NCI-H1048 (cell line): ENCODE results near the gene SAMD4A.

Experiments used
- DNase-seq: peaks from one replicate; lab custom pipeline; 2025; lab: John Stamatoyannopoulos, UW

The SAMD4A gene

GRCh38 chr14:54805445-54806322 lies 238.8 kb downstream of the SAMD4A start:
- peak; percentile 72 for DNase-seq

DNA sequence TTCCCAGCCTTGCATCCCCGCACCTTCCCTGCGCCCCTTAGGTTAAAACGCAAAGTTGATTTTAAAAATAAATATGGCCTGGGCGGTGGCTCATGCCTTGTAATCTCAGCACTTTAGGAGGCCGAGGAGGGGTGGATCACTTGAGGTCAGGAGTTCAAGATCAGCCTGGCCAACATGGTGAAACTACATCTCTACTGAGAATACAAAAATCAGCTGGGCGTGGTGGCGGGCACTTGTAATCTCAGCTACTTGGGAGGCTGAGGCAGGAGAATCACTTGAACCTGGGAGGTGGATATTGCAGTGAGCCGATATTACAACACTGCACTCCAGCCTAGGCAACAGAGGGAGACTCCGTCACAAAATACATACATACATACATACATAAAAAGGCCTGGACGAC lies 239.7 kb downstream of the SAMD4A start:
- no peak for DNase-seq

- no peak for DNase-seq
Observed at GRCh38 chr14:54807428-54807827, 240.5 kb downstream of the SAMD4A start.

GRCh38 chr14:54807881-54808280 lies 241.0 kb downstream of the SAMD4A start:
- DNase-seq, result no peak

DNA sequence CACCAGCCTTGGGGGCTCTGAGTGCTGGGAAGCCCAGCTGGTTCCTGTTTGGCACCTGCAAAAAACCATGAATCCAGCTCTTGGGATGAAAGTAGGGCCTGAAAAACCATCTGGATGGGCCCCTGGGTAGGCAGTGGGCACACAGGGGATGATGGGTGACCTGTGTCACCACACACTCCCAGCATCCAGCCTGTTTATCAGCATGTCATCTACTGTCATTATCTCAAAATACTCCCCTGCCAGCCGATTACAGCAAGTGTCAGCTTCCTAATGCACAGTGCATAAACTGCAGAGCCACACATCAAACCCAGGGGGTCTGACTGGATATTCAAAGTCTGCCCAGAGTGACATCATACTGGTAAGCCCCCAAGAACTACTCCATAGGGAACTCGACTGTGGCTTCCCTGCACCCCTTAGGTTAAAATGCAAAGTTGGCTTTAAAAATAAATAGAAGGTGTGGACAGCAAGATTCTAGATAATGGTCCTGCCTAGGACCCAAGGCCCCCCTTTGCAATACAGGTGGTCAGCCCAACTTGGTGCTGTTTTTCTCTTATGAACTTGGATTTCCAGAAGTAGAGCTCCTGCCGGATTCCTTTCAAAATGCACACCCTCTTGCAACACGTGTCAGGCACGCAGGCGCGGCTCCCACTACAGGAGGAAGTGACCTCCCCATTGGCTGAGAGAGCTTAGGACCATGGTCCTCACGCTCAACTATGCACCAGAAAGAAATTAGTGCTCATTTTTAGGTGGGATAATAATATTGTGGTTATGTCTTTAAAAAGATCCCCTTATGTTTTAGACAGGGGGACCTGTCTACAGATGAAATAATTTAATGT lies 241.6 kb downstream of the SAMD4A start:
- DNase-seq, result no peak

DNA sequence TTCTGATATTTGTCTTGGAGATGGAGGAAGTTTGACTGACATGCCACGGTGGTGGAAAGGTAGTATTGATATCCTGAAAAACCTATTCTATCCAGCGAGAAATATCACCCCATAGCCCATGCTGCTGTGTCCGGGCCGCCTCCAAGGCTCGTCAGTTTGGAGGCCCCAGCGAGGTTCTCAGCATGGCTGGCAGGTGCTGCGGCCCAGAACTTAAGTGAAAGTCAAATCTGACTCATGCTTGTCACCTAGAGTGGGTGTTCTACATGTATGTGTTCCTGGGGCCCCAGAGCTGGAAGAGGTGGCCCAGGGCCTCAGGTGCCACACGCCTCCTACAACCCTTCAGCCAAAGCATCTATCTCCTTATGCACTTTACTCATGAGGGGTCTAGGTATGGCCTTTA lies 242.8 kb downstream of the SAMD4A start:
- no peak for DNase-seq

DNA sequence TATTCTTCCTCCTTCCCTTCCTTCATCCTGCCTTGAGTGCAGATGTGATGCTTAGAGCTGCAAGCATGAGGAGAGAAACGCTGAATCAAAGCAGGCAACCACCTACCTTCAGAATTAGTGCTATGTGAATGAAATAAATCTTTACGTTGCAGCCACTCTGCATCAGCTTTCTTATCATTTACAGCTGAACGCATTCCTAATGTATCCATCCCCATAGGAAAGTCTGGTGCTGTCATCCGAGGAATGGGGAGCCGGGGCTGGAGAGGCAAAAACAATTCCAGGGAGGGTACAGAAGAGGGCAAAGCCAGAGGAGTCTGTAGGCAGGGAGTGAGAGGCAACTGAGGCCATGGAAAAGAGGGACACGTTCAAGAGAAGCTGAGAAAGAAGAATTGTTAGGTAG lies 245.7 kb downstream of the SAMD4A start:
- DNase-seq, result no peak

- no peak for DNase-seq
Observed at GRCh38 chr14:54813081-54813480, 246.2 kb downstream of the SAMD4A start.

- no peak for DNase-seq
Observed at GRCh38 chr14:54814076-54814475, 247.1 kb downstream of the SAMD4A start.

GRCh38 chr14:54815016-54815415 lies 248.1 kb downstream of the SAMD4A start:
- DNase-seq, result no peak

DNA sequence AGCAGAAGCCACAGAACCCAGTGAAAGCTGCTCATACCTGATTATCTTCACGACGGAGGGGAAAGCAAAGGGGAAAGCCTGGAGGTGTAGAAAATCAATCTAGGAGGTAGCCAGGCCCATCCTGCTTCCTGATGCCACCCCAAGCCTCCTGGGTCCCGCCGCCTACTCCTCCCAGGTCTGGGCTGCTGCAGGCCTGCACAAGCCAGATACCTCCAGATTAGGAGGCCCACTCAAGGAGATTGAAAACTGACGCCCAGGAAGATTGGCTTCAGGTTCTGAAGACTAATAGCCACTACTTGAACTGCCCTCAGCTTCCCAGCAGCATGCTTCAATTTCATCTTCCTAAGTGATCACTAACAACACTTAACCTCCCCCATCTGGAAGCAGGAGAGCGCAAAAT lies 248.6 kb downstream of the SAMD4A start:
- no peak for DNase-seq

- no peak for DNase-seq
Observed at GRCh38 chr14:54816450-54816849, 249.5 kb downstream of the SAMD4A start.

DNA sequence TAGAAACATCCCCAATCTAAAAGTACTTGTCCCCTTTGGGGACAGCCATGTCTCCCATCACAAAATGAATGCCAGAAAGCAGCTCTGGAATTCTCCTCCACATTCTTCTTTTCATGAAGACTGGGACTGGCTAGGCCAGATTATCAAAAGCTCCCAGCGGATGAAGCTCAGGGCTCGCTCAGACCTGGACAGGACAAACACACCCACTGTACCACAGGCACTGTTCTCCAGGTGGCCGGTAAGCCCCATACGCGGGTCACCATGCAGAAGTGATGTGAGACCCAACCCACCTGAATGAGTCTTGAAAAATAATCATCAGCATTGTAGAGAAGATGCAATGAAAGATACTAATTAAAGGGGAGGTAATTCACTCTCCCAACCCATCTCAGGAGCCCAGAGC lies 250.6 kb downstream of the SAMD4A start:
- no peak for DNase-seq

GRCh38 chr14:54818201-54819133 lies 251.5 kb downstream of the SAMD4A start:
- no peak for DNase-seq

GRCh38 chr14:54822685-54823084 lies 255.8 kb downstream of the SAMD4A start:
- no peak for DNase-seq

DNA sequence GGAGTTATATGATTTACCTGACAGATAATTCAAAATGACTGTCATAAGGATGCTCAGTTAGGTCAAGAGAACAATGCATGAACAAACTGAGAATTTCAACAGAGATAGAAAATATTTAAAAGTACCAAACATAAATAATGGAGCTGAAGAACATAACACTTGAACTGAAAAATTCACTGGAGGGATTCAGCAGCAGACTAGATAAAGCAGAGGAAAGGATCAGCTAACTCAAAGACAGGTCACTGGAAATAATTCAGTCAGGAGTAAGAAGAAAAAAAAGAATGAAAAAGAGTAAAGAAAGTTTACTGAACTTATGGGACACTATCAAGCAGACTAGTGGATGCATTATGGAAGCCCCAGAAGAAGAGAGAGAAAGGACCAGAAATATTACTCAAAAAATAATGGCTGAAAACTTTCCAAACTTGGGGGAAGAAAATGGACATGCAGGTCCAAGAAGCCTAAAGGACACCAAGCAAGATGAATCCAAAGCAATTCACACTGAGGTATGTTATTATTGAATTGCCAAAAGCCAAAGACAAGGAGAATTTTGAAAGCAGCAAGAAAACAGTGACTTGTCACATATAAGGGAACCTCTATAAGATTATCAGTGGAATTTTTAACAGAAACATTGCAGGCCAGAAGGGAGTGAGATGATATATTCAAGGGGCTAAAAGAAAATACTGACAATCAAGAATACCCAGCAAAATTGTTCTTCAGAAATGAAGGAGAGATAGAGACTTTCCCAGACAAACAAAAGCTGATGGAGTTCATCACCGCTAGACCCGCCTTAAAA lies 257.0 kb downstream of the SAMD4A start:
- no peak for DNase-seq

- DNase-seq, result no peak
Observed at GRCh38 chr14:54828037-54828436, 261.1 kb downstream of the SAMD4A start.

DNA sequence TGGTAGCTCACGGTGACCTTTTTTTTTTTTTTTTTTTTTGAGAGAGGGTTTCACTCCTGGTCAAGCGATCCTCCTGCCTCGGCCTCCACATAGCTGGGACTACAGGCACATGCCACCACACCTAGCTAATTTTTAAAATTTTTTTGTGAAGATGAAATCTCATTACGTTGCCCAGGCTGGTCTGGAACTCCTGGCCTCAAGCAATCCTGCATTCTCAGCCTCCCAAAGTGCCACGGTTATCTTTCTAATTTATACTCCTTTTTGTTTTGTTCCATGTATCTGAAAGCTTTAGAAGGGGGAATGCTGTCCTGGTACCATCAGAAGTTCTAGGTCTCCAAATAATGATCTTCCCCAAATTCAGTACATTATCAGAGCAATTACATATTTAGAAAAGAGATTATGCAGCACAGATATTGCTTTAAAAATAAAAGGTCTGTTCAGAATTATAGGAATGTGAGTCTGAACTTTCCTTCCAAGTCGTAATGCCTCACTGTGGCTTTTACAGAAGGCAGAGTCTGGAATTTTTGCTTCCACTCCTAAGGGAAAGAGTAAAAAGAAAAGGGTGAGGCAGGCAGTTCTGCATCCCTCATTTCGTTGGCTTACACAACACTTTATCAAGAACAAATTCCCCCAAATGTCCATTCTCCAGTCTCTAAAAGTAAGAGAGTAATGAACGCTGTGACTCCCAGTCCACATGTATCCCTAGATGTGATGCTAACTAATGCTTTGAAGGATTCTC lies 262.7 kb downstream of the SAMD4A start:
- DNase-seq, result no peak

DNA sequence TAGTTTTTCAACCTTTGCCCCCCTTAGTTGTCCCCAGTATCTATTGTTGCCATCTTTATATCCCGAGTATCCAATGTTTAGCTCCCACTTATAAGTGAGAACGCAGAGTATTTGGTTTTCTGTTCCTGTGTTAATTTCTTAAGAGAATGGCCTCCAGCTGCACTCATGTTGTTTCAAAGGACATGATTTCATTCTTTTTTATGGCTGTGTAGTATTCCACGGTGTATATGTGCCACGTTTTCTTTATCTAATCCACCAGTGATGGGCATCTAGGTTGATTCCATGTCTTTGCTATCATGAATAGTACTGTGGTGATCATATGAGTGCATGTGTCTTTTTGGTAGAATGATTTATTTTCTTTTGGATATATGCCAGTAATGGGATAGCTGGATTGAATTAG lies 263.7 kb downstream of the SAMD4A start:
- DNase-seq, result no peak

DNA sequence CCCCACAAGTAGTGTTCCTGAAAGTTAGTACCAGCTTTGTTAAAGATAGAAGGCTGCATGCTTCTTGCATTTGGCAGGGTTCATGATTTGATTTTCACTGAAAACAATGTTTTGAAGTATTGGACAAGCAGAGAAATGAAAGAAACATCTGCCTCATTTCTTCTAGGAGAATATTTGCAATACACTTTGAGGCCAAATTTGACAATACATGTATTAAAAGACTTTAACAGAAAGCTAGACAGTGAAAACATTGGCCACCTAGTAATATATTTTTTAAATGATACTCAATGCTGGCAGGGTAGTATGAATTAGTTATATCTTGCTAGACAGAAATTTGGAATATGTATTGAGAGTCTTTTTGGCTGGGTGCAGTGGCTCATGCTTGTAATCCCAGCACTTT lies 267.2 kb downstream of the SAMD4A start:
- no peak for DNase-seq

- DNase-seq, result no peak
Observed at GRCh38 chr14:54834727-54835126, 267.8 kb downstream of the SAMD4A start.
